ENCODE measurements around the gene PKMYT1.

PKMYT1 gene

DNA sequence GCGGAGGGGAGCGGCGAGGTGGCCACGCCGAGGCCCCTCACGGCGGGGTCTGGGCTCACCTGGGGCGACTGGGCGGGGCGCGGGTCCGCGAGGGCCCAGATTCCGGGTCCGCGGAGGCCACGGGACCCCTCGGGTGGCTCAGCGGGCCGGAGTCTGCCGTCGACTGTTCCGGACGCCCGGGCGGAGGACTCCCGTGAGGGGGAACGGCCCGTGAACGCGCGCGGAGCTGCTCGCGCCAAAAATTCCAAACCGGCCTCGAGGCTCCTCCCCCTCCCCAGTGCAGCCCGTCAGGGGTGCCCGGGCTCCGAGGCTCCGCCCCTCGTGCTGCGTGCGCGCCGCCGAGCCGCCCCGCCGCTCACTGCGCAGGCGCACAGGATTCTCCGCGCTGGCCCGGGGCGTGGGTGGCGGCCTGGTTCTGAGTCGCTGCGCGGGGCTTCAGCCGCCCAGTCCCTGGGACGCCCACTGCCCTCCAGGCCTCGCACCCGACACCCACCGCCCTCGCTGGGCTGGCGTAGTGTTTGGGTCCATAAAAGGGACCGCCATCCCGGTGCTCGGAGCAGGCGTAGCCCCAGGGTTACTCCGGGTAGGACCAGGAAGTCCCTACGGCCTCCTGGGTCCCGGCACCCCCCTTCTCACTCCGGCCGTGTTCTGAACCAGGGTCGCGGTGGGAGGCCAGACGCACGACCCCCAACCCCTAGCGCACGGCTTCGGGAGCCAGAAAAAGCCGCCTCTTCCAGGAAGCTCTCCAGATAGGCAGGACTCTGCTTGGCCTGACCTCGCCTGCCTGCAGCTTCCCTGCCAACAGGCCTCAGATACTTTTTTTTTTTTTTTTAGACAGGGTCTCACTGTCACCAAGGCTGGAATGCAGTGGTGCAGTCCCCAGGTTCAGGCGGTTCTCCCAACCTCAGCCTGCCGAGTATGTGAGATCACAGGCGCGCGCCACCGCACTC is at the start of gene PKMYT1:
Gene PKMYT1 (minus strand): TSS at position 220 of the 950 bp plus-strand sequence. CDS start 789 bp downstream, outside the sequence.
- peak; percentile 83 for DNase-seq (ENCODE audit: low read depth)
- no peak for TF ChIP-seq CTCF (conservative IDR thresholded peaks at IDR 0.05; ENCODE audit: low read depth, low read length)
- H3K4me3 ChIP-seq (ENCODE audit: low read depth, low read length) = peak within 1 kb of the TSS; percentile 85

DNA sequence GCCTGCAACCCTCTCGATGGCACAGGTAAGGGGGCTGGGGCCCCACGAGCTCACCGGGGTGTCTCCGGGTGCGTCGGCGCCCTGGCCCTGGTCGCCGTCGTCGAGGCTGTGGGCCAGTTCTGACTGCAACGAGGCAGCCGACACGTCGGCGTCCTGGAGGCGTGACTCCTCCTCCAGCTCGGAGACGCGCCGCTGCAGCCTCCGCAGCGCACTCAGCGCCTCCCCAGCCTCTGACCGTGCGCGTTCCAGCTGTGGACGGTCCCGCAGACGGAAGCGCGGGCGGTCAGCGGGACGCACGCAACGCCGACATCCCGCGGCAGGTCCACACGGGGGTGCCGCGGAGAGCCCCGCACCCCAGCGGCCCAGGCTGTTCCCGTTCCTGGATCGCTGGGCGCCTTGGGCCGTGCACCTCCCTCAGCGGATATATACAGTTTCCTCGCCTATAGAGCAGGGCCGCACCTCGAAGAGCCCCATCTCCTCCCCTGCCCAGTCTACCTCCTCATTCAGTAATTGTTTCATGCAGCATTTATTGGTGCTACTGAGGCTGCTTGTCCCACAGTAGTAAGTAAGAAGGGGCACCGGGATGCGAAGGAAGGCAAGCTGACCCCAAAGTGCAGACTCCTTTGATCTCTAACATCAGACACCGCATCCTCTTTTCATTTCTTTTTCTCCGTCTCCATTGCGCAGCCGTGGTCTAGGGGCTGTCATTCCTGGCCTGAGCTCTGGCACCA is 49.4 kb upstream of the PKMYT1 start:
- peak overlapping the region; percentile 29 for H3K4me3 ChIP-seq (ENCODE audit: low read depth, low read length)
- no peak for TF ChIP-seq CTCF (conservative IDR thresholded peaks at IDR 0.05; ENCODE audit: low read depth, low read length)
- peak; percentile 38 for DNase-seq (ENCODE audit: low read depth)

- TF ChIP-seq CTCF (conservative IDR thresholded peaks at IDR 0.05; ENCODE audit: low read depth, low read length) = no peak
- DNase-seq (ENCODE audit: low read depth) = no peak
- H3K4me3 ChIP-seq (ENCODE audit: low read depth, low read length) = no peak overlapping the region
These were observed 48.6 kb upstream of the PKMYT1 start for GRCh38 chr16:3028716-3029319.

GRCh38 chr16:3027983-3028715 is 47.9 kb upstream of the PKMYT1 start:
- no peak overlapping the region for H3K4me3 ChIP-seq (ENCODE audit: low read depth, low read length)
- DNase-seq (ENCODE audit: low read depth) = peak; percentile 81
- TF ChIP-seq CTCF (conservative IDR thresholded peaks at IDR 0.05; ENCODE audit: low read depth, low read length) = peak; percentile 72

- no peak for TF ChIP-seq CTCF (conservative IDR thresholded peaks at IDR 0.05; ENCODE audit: low read depth, low read length)
- no peak for DNase-seq (ENCODE audit: low read depth)
- no peak overlapping the region for H3K4me3 ChIP-seq (ENCODE audit: low read depth, low read length)
These were observed 47.2 kb upstream of the PKMYT1 start for GRCh38 chr16:3027489-3027795.

DNA sequence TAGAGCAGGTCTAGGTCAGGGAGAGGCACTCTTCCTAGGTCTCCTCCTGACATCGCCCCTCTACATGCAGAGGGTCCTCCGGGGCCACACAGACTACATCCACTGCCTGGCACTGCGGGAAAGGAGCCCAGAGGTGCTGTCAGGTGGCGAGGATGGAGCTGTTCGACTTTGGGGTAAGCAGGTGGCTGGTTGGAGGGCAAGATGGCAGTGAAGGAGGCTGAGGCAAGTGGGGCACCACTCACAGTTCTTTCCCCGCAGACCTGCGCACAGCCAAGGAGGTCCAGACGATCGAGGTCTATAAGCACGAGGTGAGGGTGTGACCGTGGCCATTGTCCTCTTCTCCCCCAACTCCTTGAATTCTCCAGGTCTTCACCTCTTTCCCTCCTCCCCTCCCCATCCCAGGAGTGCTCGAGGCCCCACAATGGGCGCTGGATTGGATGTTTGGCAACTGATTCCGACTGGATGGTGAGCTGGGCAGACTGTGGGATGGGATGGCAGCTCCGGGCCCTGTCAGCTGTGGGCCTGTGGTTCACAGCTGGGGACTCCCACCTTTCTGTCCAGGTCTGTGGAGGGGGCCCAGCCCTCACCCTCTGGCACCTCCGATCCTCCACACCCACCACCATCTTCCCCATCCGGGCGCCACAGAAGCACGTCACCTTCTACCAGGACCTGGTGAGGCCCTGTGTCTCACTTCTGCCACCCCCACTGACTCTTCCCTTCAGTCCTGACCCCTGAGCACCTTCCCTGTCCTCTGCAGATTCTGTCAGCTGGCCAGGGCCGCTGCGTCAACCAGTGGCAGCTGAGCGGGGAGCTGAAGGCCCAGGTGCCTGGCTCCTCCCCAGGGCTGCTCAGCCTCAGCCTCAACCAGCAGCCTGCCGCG is 46.6 kb upstream of the PKMYT1 start:
- no peak for DNase-seq (ENCODE audit: low read depth)
- H3K4me3 ChIP-seq (ENCODE audit: low read depth, low read length) = no peak overlapping the region
- no peak for TF ChIP-seq CTCF (conservative IDR thresholded peaks at IDR 0.05; ENCODE audit: low read depth, low read length)
